ENCODE results near the gene PEPD.

Gene PEPD

GRCh38 chr19:33511346-33511745 is 10.2 kb downstream of the PEPD start:
- no peak for DNase-seq (ENCODE audit: low read depth)

GRCh38 chr19:33510462-33511194 is 11.0 kb downstream of the PEPD start:
- no peak for DNase-seq (ENCODE audit: low read depth)

DNA sequence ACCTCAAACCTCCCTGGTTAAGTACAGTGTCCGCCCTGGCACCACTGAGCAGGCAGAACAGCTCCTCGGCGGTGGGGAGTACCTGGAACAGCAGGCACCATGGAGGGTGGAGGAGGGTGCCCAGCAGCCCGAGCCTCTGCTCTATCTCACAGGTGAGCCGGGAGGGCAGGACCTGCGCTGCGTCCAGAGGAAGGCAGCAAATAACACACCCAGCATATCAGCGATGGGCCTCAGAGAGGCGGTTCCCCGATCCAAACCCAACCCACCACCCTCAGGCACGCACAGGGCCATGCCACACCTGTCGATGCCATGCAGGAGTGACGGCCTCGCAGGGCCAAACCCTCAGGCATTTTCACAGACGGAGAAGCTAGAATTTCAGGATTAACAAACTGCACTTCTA is 11.8 kb downstream of the PEPD start:
- DNase-seq (ENCODE audit: low read depth): no peak

GRCh38 chr19:33508941-33509614 is 12.5 kb downstream of the PEPD start:
- DNase-seq (ENCODE audit: low read depth): no peak

DNA sequence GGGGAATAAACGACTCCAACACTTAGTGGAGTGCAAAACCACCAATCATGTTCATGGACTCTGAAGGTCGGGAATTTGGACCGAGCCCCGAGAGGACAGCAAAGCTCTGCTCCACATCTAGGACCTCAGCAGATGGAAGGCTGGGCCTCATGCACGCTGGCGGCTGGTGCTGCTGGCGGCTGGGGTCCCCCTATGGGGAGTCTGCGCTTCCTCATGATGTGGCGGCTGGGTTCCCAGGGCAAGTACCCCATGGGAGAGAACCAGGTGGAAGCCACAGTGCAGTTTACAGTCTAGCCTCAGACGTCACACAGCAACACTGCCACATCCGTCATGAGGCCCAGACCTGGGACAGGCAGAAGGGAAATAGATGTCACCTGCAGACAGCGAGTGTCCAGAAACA is 13.2 kb downstream of the PEPD start:
- no peak for DNase-seq (ENCODE audit: low read depth)

DNA sequence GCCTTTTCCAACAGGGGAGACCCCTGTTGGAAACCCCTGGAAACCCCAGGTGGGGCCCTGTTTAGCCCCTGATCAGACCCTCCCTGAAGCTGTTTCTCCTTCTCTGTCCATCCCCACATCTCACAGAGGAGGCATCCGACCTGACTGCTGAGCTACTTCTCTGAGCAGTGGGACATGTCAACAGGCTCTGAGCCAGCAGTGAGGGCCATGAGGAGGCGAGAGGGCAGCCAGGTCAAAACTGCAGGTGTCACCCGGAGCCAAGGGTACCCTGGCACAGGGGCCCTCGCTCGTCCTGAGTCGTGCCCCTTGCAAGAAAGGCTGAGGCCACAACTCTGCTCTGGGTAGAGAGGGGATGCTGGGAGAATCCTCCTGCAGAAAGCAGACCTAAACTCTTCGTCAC is 13.6 kb downstream of the PEPD start:
- no peak for DNase-seq (ENCODE audit: low read depth)

DNA sequence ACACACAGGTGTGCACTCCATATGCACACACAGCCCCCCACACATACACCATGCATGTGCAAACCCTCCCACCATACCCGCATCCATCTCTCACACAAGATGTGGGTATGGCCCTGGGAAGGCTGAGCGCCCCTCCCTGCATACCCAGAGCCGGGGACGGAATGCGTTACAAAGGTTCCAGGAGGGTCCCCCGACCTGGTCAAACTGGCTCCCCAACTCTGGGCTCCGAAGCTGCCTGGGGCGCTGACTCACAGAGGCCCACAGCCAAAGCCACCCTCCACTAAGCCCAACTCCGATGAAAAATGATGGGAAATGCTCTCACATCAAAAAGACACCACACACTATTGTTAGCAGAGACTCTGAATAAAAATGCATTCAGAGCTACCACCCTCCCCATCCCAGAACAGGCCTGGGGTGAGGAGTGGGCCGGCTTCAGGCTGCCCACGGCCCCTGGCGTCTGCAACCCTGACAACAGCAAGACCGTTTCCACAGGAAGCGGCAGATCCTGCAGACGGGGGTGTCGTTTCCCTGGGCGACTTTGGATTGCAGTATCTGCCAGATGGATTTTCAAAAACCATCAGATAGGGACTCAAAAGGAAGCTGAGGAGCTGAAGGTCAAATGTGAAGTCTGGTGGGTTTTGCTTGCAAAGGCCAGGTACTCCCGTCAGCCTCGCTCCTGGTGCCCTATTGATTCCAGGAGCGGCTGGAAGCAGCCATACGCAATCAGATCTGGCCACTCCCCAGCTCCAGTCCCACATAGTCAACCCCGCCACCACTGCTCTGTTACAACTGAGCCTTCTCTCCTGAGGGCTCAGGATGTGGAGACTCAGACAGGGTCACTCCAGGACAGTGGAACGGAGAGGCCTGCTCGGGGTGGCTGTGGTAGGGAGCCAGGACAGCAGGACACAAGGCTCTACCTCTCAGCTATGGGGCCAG is 14.3 kb downstream of the PEPD start:
- no peak for DNase-seq (ENCODE audit: low read depth)

- no peak for DNase-seq (ENCODE audit: low read depth)
Measured at GRCh38 chr19:33506498-33506897, 15.1 kb downstream of the PEPD start.

DNA sequence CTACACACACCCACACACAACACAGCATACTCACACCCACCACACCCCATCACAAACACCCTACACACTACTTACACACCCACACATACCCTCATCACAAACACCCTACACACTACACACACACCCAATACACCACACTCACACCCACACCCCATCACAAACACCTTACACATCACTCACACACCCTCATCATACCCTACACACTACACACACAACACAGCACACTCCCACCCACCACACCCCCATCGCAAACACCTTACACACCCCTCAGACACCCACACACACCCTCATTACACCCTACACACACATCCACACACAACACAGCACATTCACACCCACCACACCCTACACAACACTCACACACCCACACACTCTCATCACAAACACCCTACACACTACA is 15.8 kb downstream of the PEPD start:
- no peak for DNase-seq (ENCODE audit: low read depth)

DNA sequence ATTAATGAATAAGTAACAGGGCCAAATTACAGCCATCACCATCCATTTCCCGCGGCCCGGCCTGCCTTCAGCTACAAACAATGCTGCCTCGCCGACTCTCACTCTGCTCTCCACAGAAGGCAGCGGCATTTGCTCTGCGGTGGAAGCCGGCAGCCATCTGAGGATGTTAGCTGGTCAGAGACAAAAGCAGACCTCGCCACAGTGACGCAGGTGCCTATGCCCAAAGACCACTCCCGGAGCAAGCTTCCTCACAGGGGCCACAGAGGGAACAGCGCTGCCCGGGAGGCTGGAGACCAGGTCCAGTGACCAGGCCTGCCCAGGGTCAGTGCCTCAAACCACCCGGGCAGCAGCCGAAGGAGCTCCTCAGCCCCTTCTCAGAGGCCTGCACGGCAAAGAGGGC is 16.4 kb downstream of the PEPD start:
- DNase-seq (ENCODE audit: low read depth): no peak

GRCh38 chr19:33504058-33504444 is 17.5 kb downstream of the PEPD start:
- DNase-seq (ENCODE audit: low read depth): no peak

DNA sequence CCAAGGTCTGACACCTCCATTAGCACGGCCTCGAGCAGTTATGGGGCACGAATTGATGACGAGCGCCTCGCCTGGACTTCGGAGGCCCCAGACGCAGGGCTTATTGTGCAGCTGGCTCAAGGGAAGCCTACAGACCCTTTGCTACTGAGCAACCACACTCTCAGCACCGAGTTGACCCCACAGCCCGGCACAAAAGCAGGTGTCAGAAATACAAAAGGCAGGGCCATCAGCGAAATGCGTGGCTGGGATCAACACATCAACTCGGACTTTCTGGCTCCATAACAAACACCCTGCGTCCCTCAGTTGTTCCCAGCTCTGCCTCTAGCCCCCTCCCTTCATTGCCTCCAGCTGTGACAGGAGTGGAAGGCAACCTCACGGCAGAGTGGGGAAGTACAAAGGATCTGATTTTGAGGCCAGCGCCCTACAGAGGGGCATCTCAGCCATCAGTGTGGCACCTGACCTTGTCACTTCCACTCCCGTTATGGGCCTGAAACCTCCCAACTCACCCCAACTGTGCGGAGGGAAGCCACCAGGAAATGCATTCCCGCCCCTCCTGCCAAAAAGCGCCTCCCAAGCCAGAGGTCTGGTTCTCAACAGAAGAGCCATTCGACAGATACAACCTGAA is 18.0 kb downstream of the PEPD start:
- DNase-seq (ENCODE audit: low read depth): no peak

GRCh38 chr19:33503030-33503429 is 18.6 kb downstream of the PEPD start:
- no peak for DNase-seq (ENCODE audit: low read depth)

DNA sequence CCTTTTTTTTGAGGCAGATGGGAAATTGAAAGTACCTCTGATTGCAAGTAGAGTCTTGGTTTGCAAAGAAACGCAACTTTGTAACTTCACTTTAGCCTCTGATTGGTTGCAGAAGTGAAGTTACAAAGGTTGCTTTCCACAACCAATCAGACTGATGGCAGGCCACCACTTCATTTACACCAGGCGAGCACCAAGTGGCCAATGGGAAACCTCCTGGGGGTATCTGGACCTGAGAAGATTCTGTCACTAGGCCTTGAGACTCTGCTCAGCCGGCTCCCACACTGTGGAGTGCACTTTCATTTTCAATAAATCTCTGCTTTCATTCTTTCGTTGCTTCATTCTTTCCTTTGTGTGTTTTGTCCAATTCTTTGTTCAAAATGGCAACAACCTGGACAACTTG is 19.1 kb downstream of the PEPD start:
- DNase-seq (ENCODE audit: low read depth): no peak

GRCh38 chr19:33501693-33502356 is 19.8 kb downstream of the PEPD start:
- no peak for DNase-seq (ENCODE audit: low read depth)

DNA sequence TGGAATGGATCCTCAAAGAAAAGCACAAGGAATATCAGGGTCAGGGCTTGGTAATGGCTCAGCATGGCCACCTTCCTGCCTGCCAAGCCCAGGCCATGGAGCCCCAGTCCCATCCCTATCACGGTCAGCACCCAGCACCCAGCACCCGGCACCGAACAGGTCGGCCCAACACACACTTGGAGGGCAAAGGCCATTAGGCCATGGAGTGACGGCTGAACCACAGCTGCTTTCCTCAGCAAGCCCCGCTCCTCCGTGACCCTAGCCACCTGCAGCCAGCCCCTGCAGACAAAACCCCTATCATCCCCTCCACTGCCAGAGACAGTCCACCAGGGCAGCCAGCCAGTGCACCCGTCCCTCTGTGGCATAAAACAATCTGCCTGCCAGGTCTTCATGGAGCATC is 20.6 kb downstream of the PEPD start:
- DNase-seq (ENCODE audit: low read depth): no peak

DNA sequence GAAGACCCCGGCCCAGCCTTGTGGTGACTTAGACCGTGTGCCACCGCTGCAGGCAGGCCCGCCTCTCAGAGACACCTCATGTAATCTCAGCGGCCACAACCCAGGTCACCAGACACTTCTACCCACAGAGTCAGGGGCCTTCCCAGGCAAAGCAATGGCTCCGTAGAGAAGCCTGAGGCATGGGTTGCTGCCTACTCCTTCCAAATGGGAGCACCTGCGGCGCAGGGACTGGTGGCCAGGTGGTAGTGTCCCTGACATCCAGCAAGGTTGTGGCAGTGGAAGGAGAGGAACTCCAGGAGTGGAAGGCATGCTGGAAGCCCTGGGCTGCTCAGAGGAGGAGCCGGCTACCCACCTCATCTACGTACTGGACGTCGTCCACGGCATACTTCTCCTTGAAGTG is 21.0 kb downstream of the PEPD start:
- no peak for DNase-seq (ENCODE audit: low read depth)

DNA sequence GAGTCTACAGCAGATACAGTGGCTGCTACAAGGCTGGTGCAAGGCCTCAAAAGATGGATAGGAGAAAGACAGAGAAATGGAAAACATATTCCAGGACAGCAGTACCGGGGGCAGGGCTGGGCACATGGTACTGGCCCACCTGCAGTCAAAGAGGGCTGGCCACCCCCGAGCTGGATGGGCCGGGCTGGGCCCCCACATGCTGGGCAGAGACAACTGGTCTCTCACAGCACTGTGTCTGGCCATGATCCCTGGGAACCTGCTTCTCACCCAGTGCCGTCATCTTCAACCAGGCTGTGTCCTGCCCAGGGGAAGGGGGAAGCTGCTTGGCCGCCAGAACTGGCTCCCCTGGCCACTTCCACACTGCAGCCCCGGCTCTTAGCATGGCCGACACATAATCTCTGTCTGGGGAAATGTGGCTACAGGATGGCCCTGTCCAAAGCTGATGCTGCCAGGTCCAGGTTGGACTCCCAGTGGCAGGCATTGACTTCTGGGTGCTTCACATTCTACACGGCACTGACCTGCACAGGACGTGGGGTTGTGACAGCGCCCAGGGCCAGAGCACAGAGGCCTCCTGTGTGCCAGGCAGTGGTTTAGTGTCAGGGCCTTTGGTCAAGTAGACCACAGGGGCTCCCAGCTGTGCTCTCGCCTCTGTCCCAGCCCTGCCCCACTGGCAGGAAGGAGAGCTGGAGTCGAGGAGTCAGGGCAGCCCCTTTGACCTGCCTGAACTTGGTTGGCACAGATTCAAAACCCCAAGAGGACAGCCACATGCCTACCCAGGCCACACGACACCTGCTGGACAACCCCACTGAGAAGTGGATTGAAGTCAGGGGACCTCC is 21.7 kb downstream of the PEPD start:
- DNase-seq (ENCODE audit: low read depth): no peak

- DNase-seq (ENCODE audit: low read depth): no peak
Measured at GRCh38 chr19:33499248-33499647, 22.3 kb downstream of the PEPD start.

GRCh38 chr19:33498391-33499000 is 23.1 kb downstream of the PEPD start:
- DNase-seq (ENCODE audit: low read depth): no peak

DNA sequence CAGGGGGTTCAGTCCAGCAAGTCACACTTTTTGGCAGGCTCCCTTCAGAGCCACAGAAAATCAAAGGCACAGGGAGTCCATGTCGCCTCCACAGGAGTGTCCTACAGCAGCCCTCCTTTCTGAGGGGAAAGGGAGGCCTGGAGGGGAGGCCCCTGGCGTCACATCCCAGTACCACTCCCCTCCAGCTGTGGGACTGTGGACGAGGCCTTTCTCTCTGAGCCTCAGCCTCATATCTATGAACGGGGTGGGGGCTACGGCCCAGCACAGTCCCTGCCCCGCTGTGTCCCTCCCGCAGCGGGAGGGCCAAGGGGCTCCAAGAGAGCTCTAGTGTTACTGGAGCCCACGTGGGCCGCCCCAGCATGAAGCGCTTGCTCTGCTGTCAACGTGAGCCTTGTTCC is 23.8 kb downstream of the PEPD start:
- DNase-seq (ENCODE audit: low read depth): no peak
